GM12878 (cell line): ENCODE results near the gene OTUD4.

Experiments used
- POLR2AphosphoS2 ChIP-seq: IDR thresholded peaks from 2 replicates; pipeline ENCODE4 v1.6.1; 2011; ENCODE audit warnings: low read depth, mild to moderate bottlenecking, low read length, improper control_type of control experiment, moderate library complexity
- ZNF24 ChIP-seq: fragments of 450-650 bp; IDR thresholded peaks from 2 replicates; pipeline ENCODE4 v1.6.1; 2017; ENCODE audit warnings: antibody characterized with exemption, mild to moderate bottlenecking
- TF ChIP-seq, protein P1 (sequence below), 3 experiments: IDR thresholded peaks in 2 of 3; conservative IDR thresholded peaks in 1 of 3; 2 replicates each; pipeline ENCODE4 v1.5.1; 2011; ENCODE audit warnings: low read depth in 3 of 3, low read length in 3 of 3, mild to moderate bottlenecking in 3 of 3, control low read depth in 2 of 3, moderate library complexity in 2 of 3, inconsistent platforms in 1 of 3, mixed read lengths in 1 of 3; ENCODE audit not compliant: control insufficient read depth in 2 of 3, insufficient read depth in 1 of 3; ENCODE audit errors: extremely low read depth in 1 of 3

DNA sequence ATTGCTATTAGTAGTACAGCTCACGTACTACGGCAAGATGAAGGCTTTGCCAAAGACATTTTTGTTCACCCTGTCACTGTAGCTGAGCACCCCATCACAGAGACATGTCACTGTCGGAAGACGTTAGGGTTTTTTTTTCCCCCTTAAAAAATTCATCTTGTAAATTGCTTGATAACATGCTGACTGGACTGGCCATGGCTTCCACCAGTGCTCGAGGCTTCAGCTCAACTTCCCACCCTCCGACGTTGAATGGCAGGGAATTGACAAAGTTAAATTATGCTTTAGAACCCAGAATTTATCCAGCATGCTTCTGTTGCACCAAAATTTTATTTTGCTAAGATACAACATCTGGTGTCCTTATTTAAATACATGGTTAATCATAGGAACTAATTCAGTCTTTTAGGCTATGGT is 707 bp upstream of the OTUD4 start:
- TF ChIP-seq, protein P1, sequence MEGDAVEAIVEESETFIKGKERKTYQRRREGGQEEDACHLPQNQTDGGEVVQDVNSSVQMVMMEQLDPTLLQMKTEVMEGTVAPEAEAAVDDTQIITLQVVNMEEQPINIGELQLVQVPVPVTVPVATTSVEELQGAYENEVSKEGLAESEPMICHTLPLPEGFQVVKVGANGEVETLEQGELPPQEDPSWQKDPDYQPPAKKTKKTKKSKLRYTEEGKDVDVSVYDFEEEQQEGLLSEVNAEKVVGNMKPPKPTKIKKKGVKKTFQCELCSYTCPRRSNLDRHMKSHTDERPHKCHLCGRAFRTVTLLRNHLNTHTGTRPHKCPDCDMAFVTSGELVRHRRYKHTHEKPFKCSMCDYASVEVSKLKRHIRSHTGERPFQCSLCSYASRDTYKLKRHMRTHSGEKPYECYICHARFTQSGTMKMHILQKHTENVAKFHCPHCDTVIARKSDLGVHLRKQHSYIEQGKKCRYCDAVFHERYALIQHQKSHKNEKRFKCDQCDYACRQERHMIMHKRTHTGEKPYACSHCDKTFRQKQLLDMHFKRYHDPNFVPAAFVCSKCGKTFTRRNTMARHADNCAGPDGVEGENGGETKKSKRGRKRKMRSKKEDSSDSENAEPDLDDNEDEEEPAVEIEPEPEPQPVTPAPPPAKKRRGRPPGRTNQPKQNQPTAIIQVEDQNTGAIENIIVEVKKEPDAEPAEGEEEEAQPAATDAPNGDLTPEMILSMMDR (IDR thresholded peaks at IDR 0.05 in 2 of 3, conservative IDR thresholded peaks at IDR 0.05 in 1 of 3; ENCODE audit: control insufficient read depth in 2 of 3, extremely low read depth in 1 of 3, insufficient read depth in 1 of 3, low read depth in 3 of 3, low read length in 3 of 3), result no peak
- TF ChIP-seq POLR2AphosphoS2, result no peak
- TF ChIP-seq ZNF24, result no peak
